ENCODE data around the gene PROM1.

Gene PROM1

DNA sequence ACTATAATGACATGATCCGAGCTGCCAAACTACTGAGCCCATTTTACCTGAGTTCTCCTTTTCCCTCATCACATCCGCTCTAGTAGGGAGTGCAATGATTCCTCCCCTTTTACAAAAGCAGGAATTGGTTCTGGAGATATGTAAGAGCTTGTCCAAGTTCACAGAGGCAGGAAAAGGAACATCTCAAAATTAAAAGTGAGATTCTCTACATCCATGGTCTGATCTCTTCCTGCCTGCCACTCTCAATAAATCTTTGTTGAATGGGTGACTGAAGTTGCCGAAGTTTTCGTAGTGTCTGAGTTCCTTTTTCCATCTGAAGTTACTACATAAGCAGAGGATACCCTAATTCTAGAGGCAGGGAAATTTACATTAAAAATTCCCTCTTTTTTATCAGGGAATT lies 145.2 kb downstream of the PROM1 start, which contains the start of gene FGFBP1:
Gene FGFBP1 (minus strand): TSS at position 101 of the 400 bp plus-strand sequence. CDS start 2,108 bp downstream, outside the sequence.
- Histone ChIP-seq H3K4me3 (ENCODE audit: low read depth, low read length) (no peak within 1 kb of the TSS), H3K36me3 (no peaks in the 10 kb centered on the region), H3K27me3 (ENCODE audit: insufficient read depth, low read depth, severe bottlenecking) (no peaks in the 10 kb centered on the region), H3K27ac (no peak within 1 kb of the TSS), H3K9me3 (ENCODE audit: severe bottlenecking) (no peaks in the 10 kb centered on the region)
- TF ChIP-seq, protein P1, sequence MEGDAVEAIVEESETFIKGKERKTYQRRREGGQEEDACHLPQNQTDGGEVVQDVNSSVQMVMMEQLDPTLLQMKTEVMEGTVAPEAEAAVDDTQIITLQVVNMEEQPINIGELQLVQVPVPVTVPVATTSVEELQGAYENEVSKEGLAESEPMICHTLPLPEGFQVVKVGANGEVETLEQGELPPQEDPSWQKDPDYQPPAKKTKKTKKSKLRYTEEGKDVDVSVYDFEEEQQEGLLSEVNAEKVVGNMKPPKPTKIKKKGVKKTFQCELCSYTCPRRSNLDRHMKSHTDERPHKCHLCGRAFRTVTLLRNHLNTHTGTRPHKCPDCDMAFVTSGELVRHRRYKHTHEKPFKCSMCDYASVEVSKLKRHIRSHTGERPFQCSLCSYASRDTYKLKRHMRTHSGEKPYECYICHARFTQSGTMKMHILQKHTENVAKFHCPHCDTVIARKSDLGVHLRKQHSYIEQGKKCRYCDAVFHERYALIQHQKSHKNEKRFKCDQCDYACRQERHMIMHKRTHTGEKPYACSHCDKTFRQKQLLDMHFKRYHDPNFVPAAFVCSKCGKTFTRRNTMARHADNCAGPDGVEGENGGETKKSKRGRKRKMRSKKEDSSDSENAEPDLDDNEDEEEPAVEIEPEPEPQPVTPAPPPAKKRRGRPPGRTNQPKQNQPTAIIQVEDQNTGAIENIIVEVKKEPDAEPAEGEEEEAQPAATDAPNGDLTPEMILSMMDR (IDR thresholded peaks at IDR 0.05; ENCODE audit: low read depth, low read length) = no peak
- DNase-seq = no peak

DNA sequence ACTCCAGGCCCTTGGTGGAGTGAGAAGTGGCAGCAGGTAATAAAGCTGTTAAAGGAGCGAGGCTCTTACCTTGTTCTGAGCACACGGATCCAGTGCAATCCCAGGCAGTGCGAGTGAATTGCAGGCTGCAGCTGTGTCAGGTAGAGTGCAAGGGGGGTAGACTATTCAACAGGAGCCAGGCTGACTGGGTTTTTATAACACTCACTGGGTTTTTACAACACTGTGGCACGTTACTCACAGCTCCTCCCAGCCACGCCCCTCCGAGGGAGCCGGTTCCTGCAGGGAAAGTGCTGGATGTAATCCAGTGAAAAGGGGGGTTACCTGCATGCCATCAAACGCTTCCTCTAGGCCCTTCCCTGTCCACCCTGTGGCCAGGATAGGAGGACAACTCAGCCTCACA lies 145.6 kb downstream of the PROM1 start:
- Histone ChIP-seq H3K27ac (no peak overlapping the region), H3K36me3 (no peaks in the 10 kb centered on the region), H3K9me3 (ENCODE audit: severe bottlenecking) (no peaks in the 10 kb centered on the region), H3K27me3 (ENCODE audit: insufficient read depth, low read depth, severe bottlenecking) (no peaks in the 10 kb centered on the region), H3K4me3 (ENCODE audit: low read depth, low read length) (no peak overlapping the region)
- TF ChIP-seq, protein P1 (IDR thresholded peaks at IDR 0.05; ENCODE audit: low read depth, low read length) = no peak
- no peak for DNase-seq

GRCh38 chr4:15936495-15936894 lies 147.3 kb downstream of the PROM1 start:
- H3K36me3 ChIP-seq = no peaks in the 10 kb centered on the region
- no peak for DNase-seq
- H3K4me3 ChIP-seq (ENCODE audit: low read depth, low read length) = no peak overlapping the region
- no peak overlapping the region for H3K27ac ChIP-seq
- TF ChIP-seq, protein P1 (IDR thresholded peaks at IDR 0.05; ENCODE audit: low read depth, low read length) = no peak
- no peaks in the 10 kb centered on the region for H3K9me3 ChIP-seq (ENCODE audit: severe bottlenecking)
- no peaks in the 10 kb centered on the region for H3K27me3 ChIP-seq (ENCODE audit: insufficient read depth, low read depth, severe bottlenecking)

- Histone ChIP-seq H3K4me3 (ENCODE audit: low read depth, low read length) (no peak overlapping the region), H3K9me3 (ENCODE audit: severe bottlenecking) (no peaks in the 10 kb centered on the region), H3K27me3 (ENCODE audit: insufficient read depth, low read depth, severe bottlenecking) (no peaks in the 10 kb centered on the region), H3K36me3 (no peaks in the 10 kb centered on the region), H3K27ac (no peak overlapping the region)
- TF ChIP-seq, protein P1 (IDR thresholded peaks at IDR 0.05; ENCODE audit: low read depth, low read length) = no peak
- no peak for DNase-seq
These were observed 148.1 kb downstream of the PROM1 start for GRCh38 chr4:15935504-15936402.

- no peaks in the 10 kb centered on the region for H3K9me3 ChIP-seq (ENCODE audit: severe bottlenecking)
- H3K27ac ChIP-seq = no peak overlapping the region
- no peaks in the 10 kb centered on the region for H3K36me3 ChIP-seq
- no peak for DNase-seq
- H3K27me3 ChIP-seq (ENCODE audit: insufficient read depth, low read depth, severe bottlenecking) = no peaks in the 10 kb centered on the region
- no peak overlapping the region for H3K4me3 ChIP-seq (ENCODE audit: low read depth, low read length)
- TF ChIP-seq, protein P1 (IDR thresholded peaks at IDR 0.05; ENCODE audit: low read depth, low read length) = no peak
These were observed 149.6 kb downstream of the PROM1 start for GRCh38 chr4:15934259-15934658.
